Panc1 (cell line): ENCODE data around the gene JADE2. TPM values are rescaled to one million over a fixed set of nuclear protein-coding genes. Genes with fewer than 3 reads are reported as not detected.

Experiments used
- ATAC-seq: fragments of 200-7000 bp; cut with Tn5 transposase; 2 replicates; pipeline ENCODE4 v1.9.1; 2020; ENCODE audit warnings: mild to moderate bottlenecking, moderate library complexity
- BruUV-seq: library from RNA; stranded (reverse); fragments of 400-500 nt; replicated peaks from 2 replicates; lab custom pipeline; 2021; lab: Mats Ljungman, UMichigan
- CTCF ChIA-PET: fragments of 300-600 bp; sonication (Branson Sonifier 250); formaldehyde crosslinking; loops from one replicate; lab custom pipeline; 2022; ENCODE audit warnings: antibody characterized with exemption; lab: Charles Lee
- POLR2A ChIA-PET: fragments of 300-600 bp; sonication (Branson Sonifier 250); formaldehyde crosslinking; loops from one replicate; lab custom pipeline; 2022; ENCODE audit warnings: antibody characterized with exemption; lab: Charles Lee
- DNase-seq: peaks from one replicate; pipeline ENCODE4 v3.0.0-alpha.2; 2010; ENCODE audit warnings: low read depth, low spot score
- H3K27ac ChIP-seq: 2 replicates; pipeline ENCODE4 v1.5.1; 2011; ENCODE audit warnings: mild to moderate bottlenecking, low read length, inconsistent platforms
- H3K27me3 ChIP-seq: fragments of 200-500 bp; sonication (Bioruptor generic); 2 replicates; pipeline ENCODE4 v1.6.0; 2014; ENCODE audit warnings: low read length, inconsistent platforms; ENCODE audit not compliant: control insufficient read depth, insufficient read depth
- H3K36me3 ChIP-seq: fragments of 200-500 bp; sonication (Bioruptor generic); 2 replicates; pipeline ENCODE4 v1.5.1; 2014; ENCODE audit warnings: inconsistent platforms, mild to moderate bottlenecking, low read length, moderate library complexity; ENCODE audit not compliant: control insufficient read depth, insufficient read depth
- H3K4me1 ChIP-seq: 2 replicates; pipeline ENCODE4 v1.5.1; 2011; ENCODE audit warnings: inconsistent platforms, mild to moderate bottlenecking, low read length, moderate library complexity; ENCODE audit not compliant: control insufficient read depth, insufficient read depth
- H3K4me3 ChIP-seq, 2 experiments: 2 replicates each; pipeline ENCODE4 v1.5.1; 2011 to 2012; ENCODE audit warnings: low read depth in 2 of 2, low read length in 2 of 2, mild to moderate bottlenecking in 2 of 2, inconsistent platforms in 1 of 2, moderate library complexity in 1 of 2
- H3K9me3 ChIP-seq: fragments of 200-500 bp; sonication (Bioruptor generic); 2 replicates; pipeline ENCODE4 v1.5.1; 2014; ENCODE audit warnings: low read depth, mild to moderate bottlenecking, inconsistent platforms, low read length, moderate library complexity; ENCODE audit not compliant: control insufficient read depth, insufficient read depth
- CTCF ChIP-seq: fragments of 450-650 bp; IDR thresholded peaks from 2 replicates; pipeline ENCODE4 v1.5.1; 2017; ENCODE audit warnings: mild to moderate bottlenecking
- POLR2AphosphoS5 ChIP-seq: IDR thresholded peaks from 2 replicates; pipeline ENCODE4 v1.6.1; 2012; ENCODE audit warnings: mild to moderate bottlenecking, low read depth, low read length, moderate library complexity
- REST ChIP-seq, 2 experiments: IDR thresholded peaks; 2 replicates each; pipeline ENCODE4 v1.6.1; 2011 to 2012; ENCODE audit warnings: low read depth in 2 of 2, control low read depth in 1 of 2, low read length in 1 of 2, mild to moderate bottlenecking in 1 of 2, moderate library complexity in 1 of 2; ENCODE audit not compliant: insufficient read depth in 1 of 2
- SIN3A ChIP-seq: IDR thresholded peaks from 2 replicates; pipeline ENCODE4 v1.6.1; 2012; ENCODE audit warnings: low read depth, mild to moderate bottlenecking, low read length, moderate library complexity, borderline replicate concordance; ENCODE audit not compliant: insufficient read depth
- TCF7L2 ChIP-seq: IDR thresholded peaks from 2 replicates; pipeline ENCODE4 v1.6.1; 2011; ENCODE audit warnings: mild to moderate bottlenecking, low read depth, low read length, inconsistent platforms
- in situ Hi-C: cut with HindIII; loops from 2 replicates; pipeline ENCODE4 v1.10.0; 2016; ENCODE audit warnings: low sequenced_read_pairs, low pct_unique_long_range_greater_than_20kb
- intact Hi-C: fragments of 100-400 bp; cut with micrococcal nuclease; formaldehyde crosslinking; loops from one replicate; pipeline ENCODE4 v1.10.0; 2022; ENCODE audit not compliant: unreplicated experiment
- total RNA-seq: library from RNA; stranded (reverse); gene quantifications from one replicate; pipeline ENCODE4 v1.2.1, GENCODE V29; 2021; ENCODE audit not compliant: unreplicated experiment

Gene JADE2
- total RNA-seq, 1 experiment from 2014 or later: 80.0 TPM

GRCh38 chr5:134490255-134490924, 35.1 kb upstream of the JADE2 start:
- ATAC-seq (no peak), DNase-seq (no peak)
- Histone ChIP-seq H3K27me3 (no peaks in the 10 kb centered on the region), H3K4me1 (no peaks in the 10 kb centered on the region), H3K9me3 (no peaks in the 10 kb centered on the region), H3K27ac (no peak overlapping the region), H3K4me3 (no peak overlapping the region), H3K36me3 (no peaks in the 10 kb centered on the region)
- POLR2A ChIA-PET: no interaction called here
- no TSS peak for BruUV-seq
- intact Hi-C loops: no loop called here
- CTCF ChIA-PET: no interaction called here
- TF ChIP-seq REST (IDR thresholded peaks at IDR 0.05; ENCODE audit: insufficient read depth in 1 of 2, low read depth in 2 of 2, low read length in 1 of 2) (no peak), CTCF (no peak), TCF7L2 (no peak), POLR2AphosphoS5 (no peak), SIN3A (no peak)
- in situ Hi-C loops: no loop called here

GRCh38 chr5:134490925-134491271, 34.6 kb upstream of the JADE2 start:
- ATAC-seq: no peak

More at GRCh38 chr5:134490925-134491271, 34.6 kb upstream of the JADE2 start:
- in situ Hi-C loops (no loop called here), intact Hi-C loops (no loop called here)
- no peak overlapping the region for H3K4me3 ChIP-seq
- no peaks in the 10 kb centered on the region for H3K27me3 ChIP-seq
- BruUV-seq: no TSS peak
- no peaks in the 10 kb centered on the region for H3K36me3 ChIP-seq
- ChIA-PET CTCF (no interaction called here), POLR2A (no interaction called here)
- no peak overlapping the region for H3K27ac ChIP-seq
- no peak for DNase-seq
- no peaks in the 10 kb centered on the region for H3K4me1 ChIP-seq
- H3K9me3 ChIP-seq: no peaks in the 10 kb centered on the region
- no peak for TF ChIP-seq TCF7L2
- TF ChIP-seq POLR2AphosphoS5: no peak
- no peak for TF ChIP-seq SIN3A
- TF ChIP-seq REST (IDR thresholded peaks at IDR 0.05; ENCODE audit: insufficient read depth in 1 of 2, low read depth in 2 of 2, low read length in 1 of 2): no peak
- TF ChIP-seq CTCF: no peak
